NB4 (cell line): Measurements from ENCODE around the gene CCM2.

Source experiments
- DNase-seq: peaks from one replicate; pipeline ENCODE4 v3.0.0; 2010; ENCODE audit warnings: low read depth
- H3K4me3 ChIP-seq: one replicate; pipeline ENCODE4 v1.5.1; 2011; ENCODE audit warnings: mild to moderate bottlenecking, low read depth, low read length, moderate library complexity
- CTCF ChIP-seq: IDR thresholded peaks from one replicate; pipeline ENCODE4 v1.5.1; 2012; ENCODE audit warnings: low read depth, low read length
- MYC ChIP-seq: IDR thresholded peaks from 2 replicates; pipeline ENCODE4 v1.6.1; 2011; ENCODE audit warnings: low read depth, low read length
- POLR2A ChIP-seq: IDR thresholded peaks from 2 replicates; pipeline ENCODE4 v1.6.1; 2011; ENCODE audit warnings: mild to moderate bottlenecking; ENCODE audit not compliant: insufficient read length; ENCODE audit errors: extremely low read depth
- TF ChIP-seq, protein P1 (sequence below): IDR thresholded peaks from 2 replicates; pipeline ENCODE4 v1.6.1; 2011; ENCODE audit warnings: low read depth, low read length

The CCM2 gene

GRCh38 chr7:44976746-44977196, 23.2 kb upstream of the CCM2 start:
- TF ChIP-seq CTCF = no peak
- peak overlapping the region; percentile 89 for H3K4me3 ChIP-seq

DNA sequence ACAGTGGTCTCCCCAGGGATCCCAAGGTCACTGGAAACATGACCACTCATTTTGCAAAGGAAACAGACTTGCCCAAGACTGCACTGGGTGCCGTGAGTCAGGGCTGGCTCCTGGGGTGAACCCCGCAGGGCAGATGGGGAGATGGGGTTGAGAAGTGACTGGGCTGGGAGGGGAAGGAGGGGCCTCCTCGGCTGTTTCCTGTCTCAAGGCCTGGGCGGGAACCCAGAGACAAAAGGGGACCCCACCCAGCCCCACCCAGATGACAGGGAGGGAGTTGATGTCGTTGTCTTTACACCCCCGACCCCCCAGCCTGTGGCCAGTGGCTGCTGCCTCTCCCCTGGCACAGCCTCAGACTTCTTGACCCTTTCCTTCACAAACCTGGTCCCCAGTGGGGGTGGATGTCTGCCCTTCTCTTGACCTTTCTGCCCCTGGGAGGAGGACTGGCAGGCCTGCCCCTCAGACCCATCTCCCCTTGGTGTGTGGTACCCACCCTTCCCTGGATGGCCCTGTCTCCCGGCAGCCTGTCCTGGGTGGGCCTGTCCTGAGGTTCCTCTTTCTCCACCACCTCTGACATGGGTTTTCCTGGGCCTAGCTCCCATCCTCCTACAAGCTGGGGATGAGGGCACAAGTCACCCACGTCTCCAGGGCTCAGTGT, 22.6 kb upstream of the CCM2 start:
- TF ChIP-seq, protein P1, sequence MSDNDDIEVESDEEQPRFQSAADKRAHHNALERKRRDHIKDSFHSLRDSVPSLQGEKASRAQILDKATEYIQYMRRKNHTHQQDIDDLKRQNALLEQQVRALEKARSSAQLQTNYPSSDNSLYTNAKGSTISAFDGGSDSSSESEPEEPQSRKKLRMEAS = no peak; the same call in none of the 2 replicates
- TF ChIP-seq MYC (no peak), POLR2A (peak; percentile 36)
- peak overlapping the region; percentile 89 for H3K4me3 ChIP-seq
- peak; percentile 97 for DNase-seq

More at GRCh38 chr7:44976746-44977196, 23.2 kb upstream of the CCM2 start:
- no peak for DNase-seq

- TF ChIP-seq CTCF (no peak), POLR2A (no peak), MYC (no peak)
- DNase-seq = peak; percentile 82
- H3K4me3 ChIP-seq = peak overlapping the region; percentile 89
These were observed 22.1 kb upstream of the CCM2 start for GRCh38 chr7:44977959-44978335.

- TF ChIP-seq MYC = peak; percentile 94
- TF ChIP-seq, protein P1 = peak; percentile 85
- no peak for TF ChIP-seq CTCF
- TF ChIP-seq POLR2A = peak; percentile 68
- H3K4me3 ChIP-seq = peak within 1 kb of the TSS; percentile 89
- peak; percentile 100 for DNase-seq
These were observed 21.3 kb upstream of the CCM2 start, which contains the start of gene MYO1G for GRCh38 chr7:44978511-44979366. Gene MYO1G (minus strand): TSS chr7:44979015. CDS start chr7:44978961, 54 bp downstream.

GRCh38 chr7:44979481-44980392, 20.3 kb upstream of the CCM2 start:
- DNase-seq = peak; percentile 59
- peak overlapping the region; percentile 89 for H3K4me3 ChIP-seq
- no peak for TF ChIP-seq POLR2A
- TF ChIP-seq CTCF = peak; percentile 6

DNA sequence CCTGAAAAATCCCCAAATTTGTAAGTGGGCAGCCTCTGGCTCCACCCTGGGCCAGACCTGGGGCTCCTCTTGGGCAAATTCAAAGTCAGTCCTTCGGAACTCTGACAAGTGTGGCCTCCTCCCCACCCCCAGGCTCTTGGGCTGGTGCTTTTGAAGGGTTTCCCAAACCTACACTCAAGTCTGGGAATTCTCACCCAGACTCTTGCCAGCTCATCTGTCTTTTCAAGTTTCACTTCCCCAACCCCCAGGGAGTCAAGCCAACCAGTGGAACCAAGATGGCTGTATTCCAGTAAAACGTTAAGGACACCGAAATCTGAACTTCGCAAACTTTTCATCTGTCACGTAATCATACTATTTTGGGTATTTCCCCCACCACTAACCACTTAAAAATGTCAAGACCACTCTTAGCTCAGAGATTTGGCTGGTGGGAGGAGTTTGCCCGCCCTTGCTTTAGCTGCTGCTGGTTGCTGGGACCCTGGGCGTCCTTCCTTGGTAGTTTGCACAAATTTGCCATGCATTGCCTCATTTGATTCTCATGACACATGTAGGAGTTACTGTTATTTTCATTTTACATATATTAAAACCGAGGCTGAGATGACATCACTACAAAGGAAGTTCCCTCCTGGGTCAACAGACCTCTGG, 19.5 kb upstream of the CCM2 start:
- DNase-seq = peak; percentile 98
- no peak; the same call in 1 of the 2 replicates for TF ChIP-seq MYC
- TF ChIP-seq, protein P1 = peak; percentile 44
- H3K4me3 ChIP-seq = peak overlapping the region; percentile 89
